MM.1S (cell line): ENCODE measurements around the gene C1orf210.

Experiments used
- EZH2 ChIP-seq: fragments of 300-600 bp; sonication (generic); optimal IDR thresholded peaks from 2 replicates; pipeline ENCODE3; 2017; ENCODE audit warnings: low read depth, mild to moderate bottlenecking, antibody characterized with exemption, low read length, mixed read lengths
- EZH2phosphoT487 ChIP-seq: fragments of 300-600 bp; sonication (generic); IDR thresholded peaks from 2 replicates; pipeline ENCODE4 v1.6.1; 2018; ENCODE audit warnings: antibody characterized with exemption, low read length
- TF ChIP-seq, protein P1 (sequence below): fragments of 300-600 bp; sonication (generic); IDR thresholded peaks from 2 replicates; pipeline ENCODE4 v1.5.1; 2016; ENCODE audit warnings: antibody characterized with exemption, low read length, mixed read lengths

DNA sequence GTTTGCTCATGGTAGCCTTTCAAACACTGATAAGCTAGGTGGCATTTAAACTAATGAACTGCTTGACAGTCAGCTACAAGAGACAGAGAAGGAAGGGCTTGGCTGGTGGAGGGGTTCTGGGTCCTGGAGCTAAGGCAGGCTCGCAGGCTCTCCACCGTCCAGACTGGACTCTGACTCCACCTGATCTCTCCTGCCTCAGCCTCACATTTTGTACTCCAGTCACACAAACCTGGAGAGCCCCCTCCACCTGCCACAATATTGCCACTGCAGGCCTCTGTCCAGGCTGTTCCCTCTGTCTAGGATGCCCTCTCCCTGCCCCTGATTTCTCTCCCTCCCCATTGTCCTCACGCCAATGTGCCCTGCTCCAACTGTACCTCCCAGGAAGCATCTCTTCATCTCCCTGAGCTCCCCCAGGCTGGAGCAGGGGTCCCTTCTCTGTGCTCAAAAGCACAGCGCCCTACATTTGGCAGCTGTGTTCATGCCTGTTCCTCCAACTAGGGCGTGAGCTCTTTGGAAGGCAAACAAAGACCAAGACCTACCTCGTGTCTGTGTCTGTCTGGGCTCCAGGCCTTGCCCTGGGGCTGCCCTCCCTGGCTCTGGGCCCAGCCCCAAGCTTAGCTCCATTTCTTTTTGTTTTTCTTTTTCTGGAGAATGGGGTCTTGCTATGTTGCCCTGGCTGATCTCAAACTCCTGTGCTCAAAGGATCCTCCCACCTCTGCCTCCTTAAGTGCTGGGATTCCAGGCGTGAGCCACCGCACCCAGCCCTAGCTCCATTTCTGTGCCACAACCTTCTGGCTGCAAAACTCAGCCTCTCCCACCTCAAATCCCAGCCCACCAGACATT lies 18.3 kb upstream of the C1orf210 start:
- TF ChIP-seq, protein P1, sequence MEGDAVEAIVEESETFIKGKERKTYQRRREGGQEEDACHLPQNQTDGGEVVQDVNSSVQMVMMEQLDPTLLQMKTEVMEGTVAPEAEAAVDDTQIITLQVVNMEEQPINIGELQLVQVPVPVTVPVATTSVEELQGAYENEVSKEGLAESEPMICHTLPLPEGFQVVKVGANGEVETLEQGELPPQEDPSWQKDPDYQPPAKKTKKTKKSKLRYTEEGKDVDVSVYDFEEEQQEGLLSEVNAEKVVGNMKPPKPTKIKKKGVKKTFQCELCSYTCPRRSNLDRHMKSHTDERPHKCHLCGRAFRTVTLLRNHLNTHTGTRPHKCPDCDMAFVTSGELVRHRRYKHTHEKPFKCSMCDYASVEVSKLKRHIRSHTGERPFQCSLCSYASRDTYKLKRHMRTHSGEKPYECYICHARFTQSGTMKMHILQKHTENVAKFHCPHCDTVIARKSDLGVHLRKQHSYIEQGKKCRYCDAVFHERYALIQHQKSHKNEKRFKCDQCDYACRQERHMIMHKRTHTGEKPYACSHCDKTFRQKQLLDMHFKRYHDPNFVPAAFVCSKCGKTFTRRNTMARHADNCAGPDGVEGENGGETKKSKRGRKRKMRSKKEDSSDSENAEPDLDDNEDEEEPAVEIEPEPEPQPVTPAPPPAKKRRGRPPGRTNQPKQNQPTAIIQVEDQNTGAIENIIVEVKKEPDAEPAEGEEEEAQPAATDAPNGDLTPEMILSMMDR: no peak
- TF ChIP-seq EZH2phosphoT487 (no peak), EZH2 (no peak)
